ENCODE measurements around the gene RECQL. TPM values are rescaled to one million over a fixed set of nuclear protein-coding genes. Genes with fewer than 3 reads are reported as not detected.

The RECQL gene
- total RNA-seq, 1 experiment from 2014 or later: 21.3 TPM

- H3K4me3 ChIP-seq (replicated peaks in 1 of 2; ENCODE audit: low read depth in 1 of 2, low read length in 2 of 2): no peak overlapping the region
- no peak overlapping the region for H3K27ac ChIP-seq (ENCODE audit: low read depth, low read length)
- TF ChIP-seq EZH2 (IDR thresholded peaks at IDR 0.05) (no peak), SIN3A (IDR thresholded peaks at IDR 0.05; ENCODE audit: low read depth) (no peak), CEBPB (IDR thresholded peaks at IDR 0.05; ENCODE audit: low read depth) (no peak), EZH2phosphoT487 (IDR thresholded peaks at IDR 0.05; ENCODE audit: borderline replicate concordance) (no peak), ATF3 (IDR thresholded peaks at IDR 0.05) (no peak), TCF7L2 (IDR thresholded peaks at IDR 0.05; ENCODE audit: borderline replicate concordance, extremely low read depth, insufficient read depth, insufficient read length) (no peak), ZNF274 (IDR thresholded peaks at IDR 0.05; ENCODE audit: low read depth, low read length) (no peak), MAX (IDR thresholded peaks at IDR 0.05) (no peak), SP1 (IDR thresholded peaks at IDR 0.05; ENCODE audit: low read depth) (no peak), ZFX (IDR thresholded peaks at IDR 0.05) (no peak), ZBTB33 (IDR thresholded peaks at IDR 0.05; ENCODE audit: extremely low read depth, insufficient replicate concordance, low read length) (no peak), ELF1 (IDR thresholded peaks at IDR 0.05; ENCODE audit: borderline replicate concordance, low read depth) (no peak), POLR2AphosphoS5 (IDR thresholded peaks at IDR 0.05; ENCODE audit: low read depth, low read length) (no peak), EGR1 (IDR thresholded peaks at IDR 0.05; ENCODE audit: low read depth) (no peak), YY1 (IDR thresholded peaks at IDR 0.05; ENCODE audit: extremely low read depth, insufficient replicate concordance, low read depth, low read length) (no peak), POLR2A (IDR thresholded peaks at IDR 0.05; ENCODE audit: borderline replicate concordance, extremely low read depth, insufficient read depth, insufficient read length) (no peak)
- H3K9me2 ChIP-seq (ENCODE audit: insufficient read depth): no peaks in the 10 kb centered on the region
- no peaks in the 10 kb centered on the region for H3K27me3 ChIP-seq (ENCODE audit: insufficient read depth, low read length)
- CTCF ChIA-PET: no interaction called here
- no peaks in the 10 kb centered on the region for H4K20me1 ChIP-seq (ENCODE audit: insufficient read depth)
- intact Hi-C loops (cut with micrococcal nuclease): no loop called here
- ATAC-seq: no peak
- RAD21 ChIA-PET (ENCODE audit: low non-redundant PET in 1 of 2, low total read pairs in 2 of 2, uncharacterized antibody in 2 of 2, unreplicated experiment in 2 of 2): interaction anchor here in 1 of 2 experiments (0.6 kb wide), 1 partner anchor 236 kb away, joined by 5 read pairs; no protein-coding TSS in a partner anchor
- no peak for DNase-seq (ENCODE audit: low read depth, low spot score)
- POLR2A ChIA-PET: no interaction called here
- no peaks in the 10 kb centered on the region for H3K4me1 ChIP-seq (ENCODE audit: control insufficient read depth in 1 of 2, insufficient read depth in 2 of 2, low read length in 2 of 2)
- H3K9me3 ChIP-seq (ENCODE audit: control insufficient read depth in 1 of 2, insufficient read depth in 1 of 2, low read depth in 1 of 2, low read length in 2 of 2): no peaks in the 10 kb centered on the region
- H3K9ac ChIP-seq (ENCODE audit: low read length): no peak overlapping the region
- H2AFZ ChIP-seq (ENCODE audit: low read depth, low read length, poor library complexity, severe bottlenecking): no peak overlapping the region
- peaks cover 20% of the 10 kb centered on the region for H3K79me2 ChIP-seq (ENCODE audit: insufficient read depth, low read length)
- no peaks in the 10 kb centered on the region; a peak in 2 of 4 replicates for H3K36me3 ChIP-seq (ENCODE audit: control insufficient read depth in 1 of 2, insufficient read depth in 2 of 2, low read length in 2 of 2)
- no TSS peak for BruUV-seq (replicated peaks)
- H3K4me2 ChIP-seq (ENCODE audit: low read length): no peak overlapping the region
Measured at GRCh38 chr12:21444193-21445146, 57.0 kb downstream of the RECQL start.

All from HCT116 (cell line).